Measurements from ENCODE around the gene TPD52L1. TPM values are rescaled to one million over a fixed set of nuclear protein-coding genes. Genes with fewer than 3 reads are reported as not detected.
A peak's percentile ranks its signal among the peaks of the same experiment; 100 is the strongest.
"Not testable (repeated sequence)": the region's sequence is repeated elsewhere in the genome, so short reads cannot be mapped to it uniquely, and the experiment has no call there.

Gene TPD52L1
- total RNA-seq, 2 experiments from 2014 or later, result not detected

- no peak overlapping the region for H3K27ac Mint-ChIP-seq
- DNase-seq, result no peak
- no peak overlapping the region for H3K4me3 Mint-ChIP-seq
- no peaks in the 10 kb centered on the region for H3K9me3 Mint-ChIP-seq
- POLR2A ChIA-PET, result no interaction called here
- H3K36me3 Mint-ChIP-seq, result no peaks in the 10 kb centered on the region
- no peak for ATAC-seq (ENCODE audit: low read depth)
- peaks cover 4% of the 10 kb centered on the region for H3K27me3 Mint-ChIP-seq
- no peaks in the 10 kb centered on the region for H3K4me1 Mint-ChIP-seq
Measured at GRCh38 chr6:125123468-125124048, 30.0 kb upstream of the TPD52L1 start.

GRCh38 chr6:125124049-125124669 is 29.4 kb upstream of the TPD52L1 start:
- Mint-ChIP-seq H3K27me3 (peaks cover 4% of the 10 kb centered on the region), H3K4me3 (no peak overlapping the region), H3K27ac (no peak overlapping the region), H3K36me3 (no peaks in the 10 kb centered on the region), H3K9me3 (no peaks in the 10 kb centered on the region), H3K4me1 (no peaks in the 10 kb centered on the region)
- DNase-seq, result no peak
- ATAC-seq (ENCODE audit: low read depth), result no peak
- POLR2A ChIA-PET, result no interaction called here

DNA sequence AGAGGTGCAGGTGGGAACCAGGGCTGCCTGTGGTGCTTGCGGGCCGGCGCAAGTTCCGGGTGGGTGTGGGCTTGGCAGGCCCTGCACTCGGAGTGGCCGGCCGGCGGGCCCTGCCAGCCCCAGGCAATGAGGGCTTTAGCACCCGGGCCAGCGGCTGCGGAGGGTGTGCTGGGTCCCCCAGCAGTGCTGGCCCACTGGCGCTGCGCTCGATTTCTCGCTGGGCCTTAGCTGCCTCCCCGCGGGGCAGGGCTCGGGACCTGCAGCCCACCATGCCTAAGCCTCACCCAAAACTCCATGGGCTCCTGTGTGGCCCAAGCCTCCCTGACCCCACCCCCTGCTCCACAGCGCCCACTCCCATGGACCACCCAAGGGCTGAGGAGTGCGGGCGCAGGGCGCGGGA is 27.7 kb upstream of the TPD52L1 start:
- ATAC-seq (ENCODE audit: low read depth); DNase-seq; H3K27me3 Mint-ChIP-seq; H3K4me1 Mint-ChIP-seq; H3K4me3 Mint-ChIP-seq; H3K9me3 Mint-ChIP-seq; H3K27ac Mint-ChIP-seq; H3K36me3 Mint-ChIP-seq; POLR2A ChIA-PET: not testable (repeated sequence)

DNA sequence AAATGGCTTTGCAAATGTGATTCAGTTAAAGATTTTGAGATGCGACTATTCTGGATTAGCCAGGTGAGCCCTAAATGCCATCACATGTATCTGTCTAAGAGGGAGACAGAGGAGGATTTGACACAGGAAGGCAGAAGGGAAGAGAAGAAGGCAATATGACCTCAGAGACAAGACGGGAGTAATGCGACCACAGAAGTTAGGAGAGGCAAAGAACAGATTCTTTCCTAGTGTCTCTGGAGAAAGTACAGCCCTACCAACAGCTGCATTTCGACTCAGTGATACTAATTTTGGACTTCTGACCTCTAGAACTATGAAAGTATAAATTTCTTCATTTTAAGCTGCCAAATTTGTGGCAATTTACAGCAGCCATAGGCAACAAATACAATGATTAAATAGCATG is 24.2 kb upstream of the TPD52L1 start:
- DNase-seq, result no peak
- POLR2A ChIA-PET, result no interaction called here
- Mint-ChIP-seq H3K9me3 (no peaks in the 10 kb centered on the region), H3K4me1 (no peaks in the 10 kb centered on the region), H3K27me3 (peaks cover 7% of the 10 kb centered on the region), H3K27ac (no peak overlapping the region), H3K36me3 (no peaks in the 10 kb centered on the region), H3K4me3 (no peak overlapping the region)
- ATAC-seq (ENCODE audit: low read depth), result no peak

DNA sequence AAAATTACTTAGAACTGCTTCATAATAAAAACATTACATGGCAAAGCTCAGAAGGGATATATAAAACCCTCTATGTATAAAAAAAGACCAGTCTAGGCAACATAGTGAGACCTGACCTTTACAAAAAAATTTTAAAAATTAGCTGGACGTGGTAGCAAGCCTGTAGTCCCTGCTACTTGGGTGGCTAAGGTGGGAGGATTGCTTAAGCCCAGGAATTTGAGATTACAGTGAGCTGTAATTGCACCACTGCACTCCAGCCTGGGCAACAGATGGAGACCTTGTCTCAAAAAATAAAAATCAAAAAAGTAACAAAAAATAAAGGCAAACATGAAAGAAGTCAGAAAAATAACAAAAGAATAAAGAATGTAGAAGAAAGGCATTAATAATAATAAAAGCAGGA is 21.5 kb upstream of the TPD52L1 start:
- H3K36me3 Mint-ChIP-seq, result no peaks in the 10 kb centered on the region
- H3K4me3 Mint-ChIP-seq, result no peak overlapping the region
- H3K27me3 Mint-ChIP-seq, result peaks cover 9% of the 10 kb centered on the region
- POLR2A ChIA-PET, result no interaction called here
- no peak for ATAC-seq (ENCODE audit: low read depth)
- no peaks in the 10 kb centered on the region for H3K9me3 Mint-ChIP-seq
- no peak for DNase-seq
- no peaks in the 10 kb centered on the region for H3K4me1 Mint-ChIP-seq
- H3K27ac Mint-ChIP-seq, result no peak overlapping the region

- Mint-ChIP-seq H3K36me3 (no peaks in the 10 kb centered on the region), H3K27ac (no peak overlapping the region), H3K4me1 (no peaks in the 10 kb centered on the region), H3K27me3 (peaks cover 4% of the 10 kb centered on the region), H3K4me3 (no peak overlapping the region), H3K9me3 (no peaks in the 10 kb centered on the region)
- POLR2A ChIA-PET, result no interaction called here
- DNase-seq, result no peak
- ATAC-seq (ENCODE audit: low read depth), result no peak
Measured at GRCh38 chr6:125136378-125136777, 17.2 kb upstream of the TPD52L1 start.

- H3K4me1 Mint-ChIP-seq, result no peaks in the 10 kb centered on the region
- POLR2A ChIA-PET, result no interaction called here
Measured at GRCh38 chr6:125138083-125138482, 15.5 kb upstream of the TPD52L1 start.

DNA sequence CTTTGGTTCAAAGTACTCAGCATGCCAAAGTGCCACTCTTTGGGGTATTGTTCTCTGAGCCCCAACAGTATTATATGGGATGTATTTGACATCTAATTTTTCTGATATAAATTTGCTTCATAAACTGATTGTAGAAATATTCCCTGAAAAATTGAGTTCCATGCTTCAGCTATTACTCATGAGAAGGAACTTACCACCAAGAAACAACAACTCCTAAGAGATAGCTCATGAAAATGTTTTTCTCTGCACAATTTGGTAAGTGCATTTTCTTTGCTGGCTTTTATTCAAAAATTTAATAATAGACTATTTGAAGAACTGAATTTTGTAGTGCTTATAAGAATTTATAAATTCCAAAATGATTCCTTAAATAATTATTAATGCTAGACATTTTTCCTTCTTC is 12.8 kb upstream of the TPD52L1 start:
- DNase-seq, result no peak
- Mint-ChIP-seq H3K27me3 (peaks cover 6% of the 10 kb centered on the region), H3K4me3 (no peak overlapping the region), H3K4me1 (no peaks in the 10 kb centered on the region), H3K36me3 (no peaks in the 10 kb centered on the region), H3K9me3 (no peaks in the 10 kb centered on the region), H3K27ac (no peak overlapping the region)
- no peak for ATAC-seq (ENCODE audit: low read depth)
- POLR2A ChIA-PET, result no interaction called here

More at GRCh38 chr6:125138083-125138482, 15.5 kb upstream of the TPD52L1 start:
- DNase-seq (no peak), ATAC-seq (ENCODE audit: low read depth) (no peak)
- H3K4me3 Mint-ChIP-seq, result no peak overlapping the region
- H3K27ac Mint-ChIP-seq, result no peak overlapping the region
- H3K36me3 Mint-ChIP-seq, result no peaks in the 10 kb centered on the region
- H3K9me3 Mint-ChIP-seq, result no peaks in the 10 kb centered on the region
- H3K27me3 Mint-ChIP-seq, result peaks cover 4% of the 10 kb centered on the region

DNA sequence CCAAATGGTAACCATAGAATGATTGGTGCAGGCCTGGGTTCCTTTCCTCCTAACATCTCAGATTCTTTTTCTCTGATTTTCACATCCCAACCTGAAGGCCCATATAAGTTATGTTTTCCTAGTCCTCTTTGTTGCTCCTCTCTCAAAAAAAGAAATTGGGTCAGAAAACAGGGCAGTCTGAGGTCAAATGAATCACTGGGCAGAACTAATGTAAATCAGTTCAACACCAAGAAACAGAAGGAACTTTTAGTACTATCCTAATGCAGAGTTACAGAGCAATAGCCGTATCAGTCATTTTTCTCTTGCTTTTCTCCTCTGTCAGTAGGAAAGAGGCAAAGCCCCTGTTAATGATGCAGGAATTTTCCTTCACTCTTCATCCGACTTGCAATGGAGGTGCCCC is 11.0 kb upstream of the TPD52L1 start:
- Mint-ChIP-seq H3K27ac (no peak overlapping the region), H3K36me3 (no peaks in the 10 kb centered on the region), H3K9me3 (no peaks in the 10 kb centered on the region), H3K4me3 (no peak overlapping the region), H3K4me1 (no peaks in the 10 kb centered on the region), H3K27me3 (peaks cover 7% of the 10 kb centered on the region)
- ATAC-seq (ENCODE audit: low read depth), result no peak
- no peak for DNase-seq
- POLR2A ChIA-PET, result no interaction called here

DNA sequence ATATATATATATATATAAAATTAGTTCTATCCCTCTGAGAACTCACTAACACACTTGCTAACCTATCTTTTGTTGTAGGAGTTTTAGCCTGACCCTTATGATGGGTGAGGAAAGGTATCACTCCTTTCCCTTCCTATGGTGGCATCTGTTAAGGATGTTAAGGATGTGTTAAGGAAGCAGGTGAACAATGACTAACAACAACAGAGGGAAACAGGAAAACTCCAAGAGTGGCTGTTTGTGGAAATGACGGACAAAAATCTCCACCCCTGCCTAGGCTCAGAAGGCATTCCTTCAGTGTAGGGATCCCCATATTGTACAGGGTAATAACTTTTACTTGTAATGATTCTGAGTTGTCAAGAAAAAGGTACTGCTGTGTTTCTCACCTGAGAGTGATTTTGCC is 8.8 kb upstream of the TPD52L1 start:
- Mint-ChIP-seq H3K36me3 (no peaks in the 10 kb centered on the region), H3K4me1 (no peaks in the 10 kb centered on the region)
- POLR2A ChIA-PET, result no interaction called here

DNA sequence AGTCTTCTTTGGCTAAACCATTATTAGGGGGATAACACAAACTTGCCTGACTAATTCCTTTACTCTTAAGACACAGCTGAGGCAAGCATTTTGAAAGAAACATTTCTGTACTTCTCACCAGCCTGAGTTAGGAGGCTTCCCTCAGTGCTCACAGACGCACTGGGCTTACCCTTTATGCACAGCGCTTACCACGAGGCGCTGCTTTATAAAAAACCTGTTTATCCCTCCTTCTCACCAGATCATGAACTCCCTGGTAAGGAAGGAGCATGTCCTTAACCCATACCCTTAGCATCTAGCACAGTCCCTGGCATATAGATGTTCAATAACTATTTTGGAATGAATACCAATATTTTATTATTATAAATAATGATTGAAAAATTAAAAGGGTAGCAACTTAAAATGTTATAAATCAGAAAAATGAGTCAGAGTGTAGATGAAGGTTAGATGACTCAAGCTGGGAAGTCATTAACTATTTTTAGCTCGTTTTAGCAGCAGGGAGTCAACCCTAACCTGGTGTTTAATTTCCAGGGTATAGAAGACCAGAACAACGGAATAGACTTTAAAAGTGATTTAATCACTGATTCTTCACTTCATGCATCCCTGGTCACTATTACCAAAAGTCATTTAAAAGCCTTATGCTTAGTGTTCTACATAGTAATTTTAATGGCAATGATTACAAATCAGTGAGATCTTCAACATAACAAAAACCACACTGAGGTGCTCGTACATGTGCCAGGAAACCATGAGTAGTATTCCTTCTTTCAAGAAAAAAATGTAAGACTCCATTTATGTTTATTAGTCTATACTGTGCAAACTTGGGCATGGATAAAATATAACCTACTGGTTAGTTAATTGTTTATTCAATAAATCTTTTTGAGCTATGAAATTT is 4.1 kb upstream of the TPD52L1 start:
- Mint-ChIP-seq H3K4me3 (no peak overlapping the region), H3K4me1 (peaks cover under 1% of the 10 kb centered on the region), H3K27me3 (peaks cover 24% of the 10 kb centered on the region), H3K9me3 (no peaks in the 10 kb centered on the region), H3K27ac (no peak overlapping the region), H3K36me3 (no peaks in the 10 kb centered on the region)
- DNase-seq, result no peak
- no peak for ATAC-seq (ENCODE audit: low read depth)
- POLR2A ChIA-PET, result no interaction called here

More for the DNA sequence above, 8.8 kb upstream of the TPD52L1 start:
- H3K27ac Mint-ChIP-seq, result no peak overlapping the region
- ATAC-seq (ENCODE audit: low read depth), result no peak
- DNase-seq, result no peak
- no peak overlapping the region for H3K4me3 Mint-ChIP-seq
- no peaks in the 10 kb centered on the region for H3K9me3 Mint-ChIP-seq
- peaks cover 5% of the 10 kb centered on the region for H3K27me3 Mint-ChIP-seq

DNA sequence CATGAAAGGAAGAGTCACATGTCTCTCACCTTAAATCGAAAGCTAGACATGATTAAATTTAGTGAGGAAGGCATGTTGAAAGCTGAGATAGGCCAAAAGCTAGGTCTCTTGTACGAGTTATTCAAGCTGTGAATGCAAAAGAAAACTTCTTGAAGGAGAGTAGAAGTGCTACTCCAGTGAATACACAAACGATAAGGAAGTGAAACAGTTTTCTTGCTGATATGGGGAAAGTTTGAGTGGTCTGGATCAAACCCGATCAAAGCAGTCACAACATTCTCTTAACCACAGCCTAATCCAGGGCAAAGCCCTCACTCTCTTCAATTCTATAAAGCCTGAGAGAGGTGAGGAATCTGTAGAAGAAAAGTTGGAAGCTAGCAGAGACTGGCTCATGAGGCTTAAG is 1.9 kb upstream of the TPD52L1 start:
- no peaks in the 10 kb centered on the region for H3K9me3 Mint-ChIP-seq
- POLR2A ChIA-PET, result no interaction called here
- H3K4me3 Mint-ChIP-seq, result no peak overlapping the region
- ATAC-seq (ENCODE audit: low read depth) (no peak), DNase-seq (no peak)
- no peaks in the 10 kb centered on the region for H3K36me3 Mint-ChIP-seq
- peaks cover 2% of the 10 kb centered on the region for H3K4me1 Mint-ChIP-seq
- no peak overlapping the region for H3K27ac Mint-ChIP-seq
- peaks cover 43% of the 10 kb centered on the region for H3K27me3 Mint-ChIP-seq

DNA sequence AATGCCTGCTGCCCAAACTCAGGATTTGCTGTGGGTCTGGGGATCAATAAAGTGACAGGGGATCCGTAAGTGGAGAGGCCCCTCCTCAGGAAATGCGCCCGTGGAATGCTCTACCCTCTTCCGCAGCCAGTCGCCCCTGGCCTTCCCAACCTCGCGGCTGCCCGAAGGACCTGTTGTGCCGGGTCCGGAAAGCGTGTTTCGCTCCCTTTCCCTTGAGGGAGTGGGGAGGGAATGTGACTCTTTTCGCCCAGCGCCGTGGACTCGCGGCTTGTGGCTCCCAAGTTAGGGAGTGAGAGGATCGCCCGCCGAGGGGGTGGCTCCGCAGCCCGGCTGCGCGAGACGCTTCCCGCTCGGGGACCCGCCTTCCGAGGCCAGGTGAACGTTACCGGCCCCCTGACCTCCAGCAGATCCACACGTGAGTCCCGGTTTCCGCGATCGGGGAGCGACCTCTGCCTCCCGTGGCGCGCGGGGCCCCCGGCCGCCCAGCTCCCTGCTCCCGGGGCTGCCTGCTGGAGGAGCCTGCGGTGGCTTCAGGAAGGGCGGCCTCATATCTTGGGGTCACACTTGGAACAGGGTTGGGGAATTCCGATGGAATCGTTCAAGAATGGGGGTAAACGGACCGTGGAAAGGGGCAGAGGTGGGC is 666 bp downstream of the TPD52L1 start:
- DNase-seq, result peak; percentile 31
- Mint-ChIP-seq H3K36me3 (no peaks in the 10 kb centered on the region), H3K9me3 (no peaks in the 10 kb centered on the region), H3K27ac (no peak overlapping the region), H3K4me1 (peaks cover 2% of the 10 kb centered on the region), H3K4me3 (peak overlapping the region; percentile 63), H3K27me3 (peaks cover 45% of the 10 kb centered on the region)
- ATAC-seq (ENCODE audit: low read depth), result no peak
- POLR2A ChIA-PET, result no interaction called here

DNA sequence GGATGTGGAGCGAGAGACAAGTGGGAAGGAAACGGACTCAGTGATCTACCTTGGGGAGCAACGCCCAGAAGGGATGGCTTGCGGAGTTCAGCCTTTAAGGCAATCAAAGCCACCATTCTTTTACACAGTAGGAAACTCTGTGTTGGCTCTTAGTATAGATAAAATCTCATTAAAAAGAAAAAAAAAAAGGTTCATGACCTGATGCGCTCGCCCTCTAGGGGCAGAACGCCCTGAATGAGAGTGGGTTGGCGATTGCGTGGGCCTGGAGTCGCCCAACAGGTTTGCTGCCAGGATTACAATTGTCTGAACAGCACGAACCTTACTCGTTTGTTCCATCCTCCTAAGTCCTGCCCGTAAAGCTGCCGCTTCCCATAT is 1.2 kb downstream of the TPD52L1 start:
- no peaks in the 10 kb centered on the region for H3K36me3 Mint-ChIP-seq

More for the DNA sequence above, 1.2 kb downstream of the TPD52L1 start:
- Mint-ChIP-seq H3K4me1 (peaks cover 2% of the 10 kb centered on the region), H3K9me3 (no peaks in the 10 kb centered on the region), H3K27ac (no peak overlapping the region), H3K4me3 (peak overlapping the region; percentile 50), H3K27me3 (peaks cover 45% of the 10 kb centered on the region)
- DNase-seq, result no peak
- POLR2A ChIA-PET, result no interaction called here
- ATAC-seq (ENCODE audit: low read depth), result peak; percentile 18

Measured in activated naive CD8-positive, alpha-beta T cell treated with anti-CD3 and anti-CD28 coated beads, Interleukin-2, amount 10 ng/mL, durations not matched to agents 7 days and 5 days (primary cell).